BLaER1 treated with 17β-estradiol and CSF1 and Interleukin-3, amounts not matched to agents 10 nM and 100 nM (cell line): ENCODE data around the gene ZNF484.
"Not testable (repeated sequence)": the region's sequence is repeated elsewhere in the genome, so short reads cannot be mapped to it uniquely, and the experiment has no call there.

Experiments
- H3K27ac ChIP-seq, 11 experiments: shearing (Covaris generic); formaldehyde crosslinking; 2 replicates each; pipeline ENCODE4 v1.8.1; 2022
- H3K27me3 ChIP-seq, 11 experiments: shearing (Covaris generic); formaldehyde crosslinking; 2 replicates each; pipeline ENCODE4 v1.8.1; 2022
- H3K36me3 ChIP-seq, 11 experiments: shearing (Covaris generic); formaldehyde crosslinking; 2 replicates each; pipeline ENCODE4 v1.8.1; 2022
- H3K4me1 ChIP-seq, 10 experiments: shearing (Covaris generic); formaldehyde crosslinking; 2 replicates each; pipeline ENCODE4 v1.8.1; 2022
- H3K4me2 ChIP-seq, 11 experiments: shearing (Covaris generic); formaldehyde crosslinking; 2 replicates each; pipeline ENCODE4 v1.8.1; 2022
- H3K4me3 ChIP-seq, 10 experiments: shearing (Covaris generic); formaldehyde crosslinking; 2 replicates each; pipeline ENCODE4 v1.8.1; 2022
- H3K9ac ChIP-seq, 11 experiments: shearing (Covaris generic); formaldehyde crosslinking; 2 replicates each; pipeline ENCODE4 v1.8.1; 2022
- H3K9me3 ChIP-seq, 11 experiments: shearing (Covaris generic); formaldehyde crosslinking; replicated peaks in 1 of 11; 2 replicates each; pipeline ENCODE4 v1.8.1; 2022
- H4K20me1 ChIP-seq, 11 experiments: shearing (Covaris generic); formaldehyde crosslinking; 2 replicates each; pipeline ENCODE4 v1.8.1; 2022
- Cebpa-rat ChIP-seq, 11 experiments: shearing (Covaris generic); IDR thresholded peaks; 2 replicates each; pipeline ENCODE4 v1.8.1; 2022

Gene ZNF484

GRCh38 chr9:92877531-92878430 is at the start of gene ZNF484:
ZNF484 (minus strand) TSS chr9:92878038; CDS start chr9:92875029, 3,009 bp downstream.
- 0 out of 22 replicates have a peak, but pooled peaks cover 0 to 3% (median 0%) of the 10 kb centered on the region in 11 experiments for H4K20me1 ChIP-seq
- no peaks in the 10 kb centered on the region for H3K9me3 ChIP-seq
- peaks cover 0 to 22% (median 9%) of the 10 kb centered on the region in 11 experiments; a peak in 12 of 22 replicates for H3K36me3 ChIP-seq
- peak within 1 kb of the TSS; percentile 79 to 93 (median 87) for H3K27ac ChIP-seq
- peak within 1 kb of the TSS; percentile 50 to 70 (median 61); a peak in 21 of 22 replicates for H3K4me2 ChIP-seq
- no peak for TF ChIP-seq Cebpa-rat (IDR thresholded peaks at IDR 0.05)
- H3K27me3 ChIP-seq: no peaks in the 10 kb centered on the region
- peak within 1 kb of the TSS; percentile 68 to 88 (median 82) for H3K4me3 ChIP-seq
- H3K4me1 ChIP-seq: peaks cover 9 to 36% (median 30%) of the 10 kb centered on the region in 10 experiments; a peak in 18 of 20 replicates
- peak within 1 kb of the TSS; percentile 85 to 92 (median 90) for H3K9ac ChIP-seq

GRCh38 chr9:92920437-92920836 is 42.6 kb upstream of the ZNF484 start:
- H3K9ac ChIP-seq: no peak overlapping the region
- H3K4me1 ChIP-seq: peaks cover 0 to 19% (median 11%) of the 10 kb centered on the region in 10 experiments; a peak in 13 of 20 replicates
- no peak overlapping the region for H3K4me2 ChIP-seq
- no peaks in the 10 kb centered on the region; a peak in 1 of 22 replicates for H4K20me1 ChIP-seq
- no peak overlapping the region for H3K4me3 ChIP-seq
- H3K9me3 ChIP-seq: no peaks in the 10 kb centered on the region
- no peaks in the 10 kb centered on the region for H3K36me3 ChIP-seq
- no peaks in the 10 kb centered on the region for H3K27me3 ChIP-seq
- no peak for TF ChIP-seq Cebpa-rat (IDR thresholded peaks at IDR 0.05)
- H3K27ac ChIP-seq: no peak overlapping the region

GRCh38 chr9:92917176-92917800 is 39.5 kb upstream of the ZNF484 start:
- H3K9ac ChIP-seq: no peak overlapping the region
- H3K27me3 ChIP-seq: no peaks in the 10 kb centered on the region
- H3K4me1 ChIP-seq: peaks cover 0 to 20% (median 11%) of the 10 kb centered on the region in 10 experiments; a peak in 13 of 20 replicates
- H3K4me3 ChIP-seq: no peak overlapping the region
- no peaks in the 10 kb centered on the region for H3K9me3 ChIP-seq
- H3K27ac ChIP-seq: no peak overlapping the region
- no peaks in the 10 kb centered on the region; a peak in 1 of 22 replicates for H4K20me1 ChIP-seq
- H3K4me2 ChIP-seq: peak overlapping the region in 7 of 11 experiments; percentile 7 to 67 (median 41); a peak in 12 of 22 replicates
- H3K36me3 ChIP-seq: no peaks in the 10 kb centered on the region
- TF ChIP-seq Cebpa-rat (IDR thresholded peaks at IDR 0.05): no peak

GRCh38 chr9:92911511-92912475 is 34.0 kb upstream of the ZNF484 start:
- Histone ChIP-seq H4K20me1 (no peaks in the 10 kb centered on the region), H3K27ac (no peak overlapping the region), H3K4me2 (peak overlapping the region in 2 of 11 experiments; percentile 36 to 59; a peak in 4 of 22 replicates), H3K36me3 (no peaks in the 10 kb centered on the region), H3K4me3 (no peak overlapping the region), H3K4me1 (peaks cover 0 to 16% (median under 1%) of the 10 kb centered on the region in 10 experiments; a peak in 8 of 20 replicates), H3K9ac (no peak overlapping the region), H3K9me3 (no peaks in the 10 kb centered on the region), H3K27me3 (no peaks in the 10 kb centered on the region)
- no peak for TF ChIP-seq Cebpa-rat (IDR thresholded peaks at IDR 0.05)

- H3K9ac ChIP-seq, H3K4me3 ChIP-seq, H3K9me3 ChIP-seq, H3K4me2 ChIP-seq, H4K20me1 ChIP-seq, H3K36me3 ChIP-seq, H3K27ac ChIP-seq, H3K27me3 ChIP-seq, H3K4me1 ChIP-seq: not testable (repeated sequence)
Measured at GRCh38 chr9:92905137-92905536, 27.3 kb upstream of the ZNF484 start.

GRCh38 chr9:92897323-92897722 is 19.5 kb upstream of the ZNF484 start:
- no peaks in the 10 kb centered on the region for H4K20me1 ChIP-seq
- H3K36me3 ChIP-seq: no peaks in the 10 kb centered on the region
- no peaks in the 10 kb centered on the region for H3K27me3 ChIP-seq
- H3K4me2 ChIP-seq: no peak overlapping the region
- no peak overlapping the region for H3K4me3 ChIP-seq
- no peak overlapping the region for H3K9ac ChIP-seq
- no peak for TF ChIP-seq Cebpa-rat (IDR thresholded peaks at IDR 0.05)
- no peaks in the 10 kb centered on the region for H3K4me1 ChIP-seq
- no peak overlapping the region for H3K27ac ChIP-seq
- H3K9me3 ChIP-seq: no peaks in the 10 kb centered on the region

GRCh38 chr9:92895812-92896436 is 18.1 kb upstream of the ZNF484 start:
- H3K9ac ChIP-seq: no peak overlapping the region
- no peak overlapping the region for H3K27ac ChIP-seq
- no peaks in the 10 kb centered on the region for H3K9me3 ChIP-seq
- H3K4me3 ChIP-seq: no peak overlapping the region
- no peak overlapping the region for H3K4me2 ChIP-seq
- no peaks in the 10 kb centered on the region for H3K36me3 ChIP-seq
- no peaks in the 10 kb centered on the region for H3K4me1 ChIP-seq
- no peaks in the 10 kb centered on the region for H3K27me3 ChIP-seq
- H4K20me1 ChIP-seq: no peaks in the 10 kb centered on the region
- TF ChIP-seq Cebpa-rat (IDR thresholded peaks at IDR 0.05): no peak

GRCh38 chr9:92894711-92895362 is 17.0 kb upstream of the ZNF484 start:
- no peaks in the 10 kb centered on the region for H3K9me3 ChIP-seq
- no peaks in the 10 kb centered on the region for H4K20me1 ChIP-seq
- TF ChIP-seq Cebpa-rat (IDR thresholded peaks at IDR 0.05): no peak
- no peaks in the 10 kb centered on the region for H3K36me3 ChIP-seq
- no peak overlapping the region for H3K9ac ChIP-seq
- no peak overlapping the region for H3K27ac ChIP-seq
- no peaks in the 10 kb centered on the region for H3K4me1 ChIP-seq
- no peak overlapping the region for H3K4me2 ChIP-seq
- H3K4me3 ChIP-seq: no peak overlapping the region
- H3K27me3 ChIP-seq: no peaks in the 10 kb centered on the region

GRCh38 chr9:92893916-92894610 is 16.2 kb upstream of the ZNF484 start:
- not testable (repeated sequence) for H3K9me3 ChIP-seq

GRCh38 chr9:92892276-92892675 is 14.4 kb upstream of the ZNF484 start:
- H3K9me3 ChIP-seq, H3K27me3 ChIP-seq, H3K36me3 ChIP-seq, H4K20me1 ChIP-seq, H3K4me2 ChIP-seq, H3K27ac ChIP-seq, H3K9ac ChIP-seq, H3K4me3 ChIP-seq: not testable (repeated sequence)
- peaks cover 8 to 17% (median 12%) of the 10 kb centered on the region in 10 experiments for H3K4me1 ChIP-seq

More at GRCh38 chr9:92893916-92894610, 16.2 kb upstream of the ZNF484 start:
- H4K20me1 ChIP-seq, H3K4me2 ChIP-seq, H3K4me1 ChIP-seq, H3K4me3 ChIP-seq, H3K27me3 ChIP-seq, H3K36me3 ChIP-seq, H3K27ac ChIP-seq, H3K9ac ChIP-seq: not testable (repeated sequence)
